Activated T-helper 17 cell treated with anti-CD3 and anti-CD28 coated beads, Interleukin-2, amount 50 U/mL, for 72 hours (primary cell): ENCODE results near the gene GRIA3. TPM values are rescaled to one million over a fixed set of nuclear protein-coding genes. Genes with fewer than 3 reads are reported as not detected.

Experiments used
- ATAC-seq: fragments of 150-1000 bp; cut with Tn5 transposase; replicated peaks from 2 replicates; pipeline ENCODE4 v1.10.0; 2021; ENCODE audit warnings: mild to moderate bottlenecking, moderate library complexity
- H3K27ac Mint-ChIP-seq: one replicate; pipeline ENCODE4 v1.8.0; 2022; ENCODE audit warnings: mixed read lengths
- H3K27me3 Mint-ChIP-seq: one replicate; pipeline ENCODE4 v1.8.0; 2022; ENCODE audit warnings: mixed read lengths
- H3K36me3 Mint-ChIP-seq: one replicate; pipeline ENCODE4 v1.8.0; 2022; ENCODE audit warnings: low read depth, mild to moderate bottlenecking, mixed read lengths
- H3K4me1 Mint-ChIP-seq: one replicate; pipeline ENCODE4 v1.8.0; 2022; ENCODE audit warnings: mixed read lengths
- H3K4me3 Mint-ChIP-seq: one replicate; pipeline ENCODE4 v1.8.0; 2022; ENCODE audit warnings: mild to moderate bottlenecking, mixed read lengths
- H3K9me3 Mint-ChIP-seq: one replicate; pipeline ENCODE4 v1.8.0; 2022; ENCODE audit warnings: mixed read lengths
- total RNA-seq, 2 donors: library from RNA; stranded (reverse); gene quantifications; one replicate each; pipeline ENCODE4 v1.2.3, GENCODE V29; 2022

Gene GRIA3
- total RNA-seq, 2 donors from 2014 or later = not detected

DNA sequence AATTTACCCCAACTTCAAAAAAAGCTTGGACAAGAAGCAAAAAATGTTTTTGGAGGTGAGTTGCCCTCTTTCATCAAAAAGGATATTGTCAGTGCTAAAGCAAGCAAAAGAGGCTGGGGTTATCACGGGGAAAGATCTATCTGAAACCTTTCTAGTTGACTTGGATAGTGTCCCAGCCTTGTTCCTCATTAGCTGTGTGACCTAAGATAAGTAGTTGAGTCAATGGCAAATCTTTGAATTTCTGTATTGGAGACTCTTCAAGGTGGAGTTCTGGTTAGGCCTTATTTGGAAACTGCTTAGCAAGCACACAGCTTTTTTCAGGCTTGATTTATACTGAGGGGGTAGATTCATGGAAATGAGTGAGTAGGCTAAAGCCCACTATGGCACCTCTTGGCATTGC is 271.6 kb downstream of the GRIA3 start:
- no peak for ATAC-seq
- H3K27me3 Mint-ChIP-seq = no peaks in the 10 kb centered on the region
- no peaks in the 10 kb centered on the region for H3K9me3 Mint-ChIP-seq
- H3K36me3 Mint-ChIP-seq = no peaks in the 10 kb centered on the region
- H3K27ac Mint-ChIP-seq = no peak overlapping the region
- H3K4me3 Mint-ChIP-seq = no peak overlapping the region
- H3K4me1 Mint-ChIP-seq = no peaks in the 10 kb centered on the region

DNA sequence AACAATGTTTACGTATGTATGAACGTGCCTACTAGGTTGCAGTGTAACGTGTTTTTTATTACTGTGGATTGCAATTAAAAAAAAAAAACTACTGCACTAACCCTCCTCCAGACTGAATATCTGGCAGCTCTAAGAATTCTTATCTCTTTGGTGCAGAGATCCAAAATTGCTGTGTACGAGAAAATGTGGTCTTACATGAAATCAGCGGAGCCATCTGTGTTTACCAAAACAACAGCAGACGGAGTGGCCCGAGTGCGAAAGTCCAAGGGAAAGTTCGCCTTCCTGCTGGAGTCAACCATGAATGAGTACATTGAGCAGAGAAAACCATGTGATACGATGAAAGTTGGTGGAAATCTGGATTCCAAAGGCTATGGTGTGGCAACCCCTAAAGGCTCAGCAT is 280.6 kb downstream of the GRIA3 start:
- Mint-ChIP-seq H3K4me1 (no peaks in the 10 kb centered on the region), H3K27ac (no peak overlapping the region)

DNA sequence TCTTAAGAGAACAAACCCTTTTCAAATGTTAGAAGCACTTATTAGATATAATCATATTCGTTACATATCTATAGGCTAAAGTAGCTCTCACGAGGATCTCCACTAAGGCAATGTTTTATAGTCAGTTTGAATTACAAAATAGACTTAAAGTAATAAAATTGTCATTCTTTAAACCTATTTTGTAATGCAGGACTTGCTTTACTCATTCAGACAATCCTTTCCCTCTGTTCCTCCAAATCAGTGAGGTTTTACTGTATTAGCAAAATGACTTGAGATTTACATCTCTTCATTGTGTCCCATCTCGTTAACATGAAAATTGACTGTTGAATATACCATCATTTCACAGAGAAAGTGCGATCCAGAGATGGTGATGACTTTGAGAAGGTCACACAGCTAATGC is 284.4 kb downstream of the GRIA3 start:
- H3K27me3 Mint-ChIP-seq = no peaks in the 10 kb centered on the region
- no peaks in the 10 kb centered on the region for H3K4me1 Mint-ChIP-seq
- no peak overlapping the region for H3K4me3 Mint-ChIP-seq
- H3K36me3 Mint-ChIP-seq = no peaks in the 10 kb centered on the region
- H3K9me3 Mint-ChIP-seq = no peaks in the 10 kb centered on the region
- H3K27ac Mint-ChIP-seq = no peak overlapping the region
- no peak for ATAC-seq

More for the DNA sequence above, 280.6 kb downstream of the GRIA3 start:
- no peaks in the 10 kb centered on the region for H3K27me3 Mint-ChIP-seq
- H3K4me3 Mint-ChIP-seq = no peak overlapping the region
- H3K9me3 Mint-ChIP-seq = no peaks in the 10 kb centered on the region
- ATAC-seq = no peak
- H3K36me3 Mint-ChIP-seq = no peaks in the 10 kb centered on the region

DNA sequence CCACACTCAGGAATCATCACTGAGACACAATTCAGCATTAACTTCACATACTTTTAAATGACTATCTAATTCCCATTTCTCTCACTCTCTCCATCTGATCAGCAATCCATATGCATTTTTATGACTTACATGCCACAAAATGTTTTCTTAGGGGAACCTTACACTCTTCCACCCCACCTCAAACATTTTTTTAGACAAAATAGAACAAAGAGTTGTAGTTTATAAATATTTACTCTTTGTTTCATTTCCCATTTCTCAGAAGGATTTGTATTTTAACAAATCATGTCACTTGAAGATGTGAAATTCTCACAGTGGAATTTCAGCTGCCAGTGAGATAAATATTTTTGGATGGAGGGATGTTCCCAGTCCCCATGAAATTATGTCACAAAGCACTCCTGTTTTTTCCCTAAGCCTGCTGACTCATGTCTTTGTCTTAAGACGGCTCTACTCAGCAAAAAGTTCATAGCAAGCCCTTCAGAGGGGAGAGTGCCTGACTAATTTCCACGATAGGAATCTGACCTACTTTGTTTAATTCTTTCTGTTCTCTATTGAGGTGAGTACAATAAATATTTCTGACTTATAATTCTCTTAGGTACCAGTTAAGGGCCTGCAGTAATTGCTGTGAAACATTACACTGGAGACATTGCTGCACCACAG is 291.1 kb downstream of the GRIA3 start:
- Mint-ChIP-seq H3K27me3 (no peaks in the 10 kb centered on the region), H3K27ac (no peak overlapping the region), H3K36me3 (no peaks in the 10 kb centered on the region), H3K4me3 (no peak overlapping the region), H3K4me1 (no peaks in the 10 kb centered on the region), H3K9me3 (no peaks in the 10 kb centered on the region)
- no peak for ATAC-seq

DNA sequence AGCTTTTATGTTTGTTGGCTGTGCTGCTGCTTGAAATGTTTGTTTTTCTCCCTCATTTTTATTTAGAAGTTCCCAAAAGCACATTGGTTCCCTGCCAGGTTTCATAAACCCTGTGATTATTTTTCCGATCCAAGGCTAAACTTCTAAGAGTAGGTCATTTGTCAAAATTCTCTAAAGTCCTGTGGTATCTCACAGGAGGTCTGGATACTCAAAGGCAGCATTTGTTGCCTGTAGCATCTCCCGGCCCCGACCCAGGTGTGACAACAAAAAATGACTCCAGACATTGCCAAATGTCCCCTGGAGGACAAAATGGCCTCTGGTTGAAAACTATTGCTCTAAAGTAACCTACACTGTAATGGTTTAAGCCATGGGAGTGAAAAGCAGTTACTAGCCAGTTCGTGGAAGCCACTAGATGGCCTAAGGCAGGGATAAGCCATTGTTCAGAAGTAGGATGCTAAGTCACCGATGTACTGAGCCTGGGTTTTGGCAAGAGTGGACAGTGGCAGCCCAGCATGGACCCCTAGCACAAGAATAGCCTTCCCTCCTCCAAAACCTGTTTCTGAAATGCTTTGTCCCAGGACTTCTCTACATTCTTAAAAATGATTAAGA is 292.6 kb downstream of the GRIA3 start:
- Mint-ChIP-seq H3K4me1 (no peaks in the 10 kb centered on the region), H3K27me3 (no peaks in the 10 kb centered on the region), H3K9me3 (no peaks in the 10 kb centered on the region), H3K36me3 (no peaks in the 10 kb centered on the region), H3K4me3 (no peak overlapping the region), H3K27ac (no peak overlapping the region)
- ATAC-seq = no peak

DNA sequence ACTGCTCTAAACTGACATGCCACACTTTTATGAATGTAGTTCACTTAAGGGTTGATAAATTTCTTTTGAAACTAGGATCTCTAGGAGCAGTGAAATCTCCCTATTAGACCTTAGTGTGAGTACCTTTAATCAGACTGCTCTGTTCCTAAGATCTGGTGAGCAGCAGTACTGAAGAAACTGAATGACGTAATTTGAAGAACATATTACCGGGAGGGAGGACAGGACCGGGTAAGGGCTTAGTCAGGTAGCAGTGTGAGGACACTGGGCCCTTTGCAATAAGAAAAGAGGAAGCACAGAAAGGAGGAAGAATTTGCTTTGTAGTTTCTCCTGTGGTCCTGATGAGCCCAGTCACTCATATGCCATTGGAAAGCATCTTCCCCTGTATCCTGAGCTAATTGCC is 293.6 kb downstream of the GRIA3 start:
- no peak for ATAC-seq
- Mint-ChIP-seq H3K4me1 (no peaks in the 10 kb centered on the region), H3K36me3 (no peaks in the 10 kb centered on the region), H3K9me3 (no peaks in the 10 kb centered on the region), H3K27ac (no peak overlapping the region), H3K4me3 (no peak overlapping the region), H3K27me3 (no peaks in the 10 kb centered on the region)

DNA sequence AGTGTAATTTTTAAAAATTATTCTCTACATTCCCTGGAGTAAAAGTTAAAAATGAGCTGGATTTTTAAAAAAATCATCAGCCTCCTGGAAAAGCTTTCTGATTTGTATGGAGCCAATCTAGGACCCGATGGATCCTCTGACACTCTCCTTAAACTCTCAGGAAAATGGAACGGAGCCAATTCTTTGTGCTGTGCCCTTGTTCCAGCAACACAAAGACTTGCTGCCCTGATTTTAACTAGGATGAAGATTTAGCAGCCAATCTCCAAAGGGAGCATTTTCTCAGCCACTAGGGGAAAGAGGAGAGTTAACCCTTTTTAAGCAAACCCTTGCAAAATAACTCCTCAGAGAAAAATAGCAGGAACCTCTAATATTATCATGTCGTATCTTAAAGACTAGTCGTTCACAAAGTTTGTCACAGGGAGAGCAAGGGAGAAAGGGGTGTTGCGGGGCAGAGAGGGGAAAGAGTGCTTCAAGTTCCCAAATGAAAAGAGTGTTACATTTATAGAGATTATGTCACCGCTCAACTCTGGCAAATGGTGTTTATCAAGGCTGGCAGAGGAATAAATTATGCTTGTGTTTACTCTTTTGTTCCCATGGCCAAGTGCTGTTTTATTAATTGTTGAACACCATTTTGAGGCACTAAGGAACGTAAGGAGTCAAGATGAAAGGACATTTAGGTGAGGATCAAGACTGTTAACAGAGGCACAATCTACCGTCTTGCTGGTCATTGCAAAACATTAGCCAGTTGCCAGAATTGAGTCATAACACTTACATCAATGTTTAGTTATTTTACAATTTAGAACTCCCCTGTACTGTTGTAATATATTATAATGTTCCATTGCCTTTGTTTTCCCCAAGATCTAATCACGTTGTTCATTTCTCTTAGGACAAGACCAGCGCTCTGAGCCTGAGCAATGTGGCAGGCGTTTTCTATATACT is 298.1 kb downstream of the GRIA3 start:
- Mint-ChIP-seq H3K27me3 (no peaks in the 10 kb centered on the region), H3K36me3 (no peaks in the 10 kb centered on the region), H3K4me1 (no peaks in the 10 kb centered on the region), H3K27ac (no peak overlapping the region), H3K4me3 (no peak overlapping the region), H3K9me3 (no peaks in the 10 kb centered on the region)
- ATAC-seq = no peak

DNA sequence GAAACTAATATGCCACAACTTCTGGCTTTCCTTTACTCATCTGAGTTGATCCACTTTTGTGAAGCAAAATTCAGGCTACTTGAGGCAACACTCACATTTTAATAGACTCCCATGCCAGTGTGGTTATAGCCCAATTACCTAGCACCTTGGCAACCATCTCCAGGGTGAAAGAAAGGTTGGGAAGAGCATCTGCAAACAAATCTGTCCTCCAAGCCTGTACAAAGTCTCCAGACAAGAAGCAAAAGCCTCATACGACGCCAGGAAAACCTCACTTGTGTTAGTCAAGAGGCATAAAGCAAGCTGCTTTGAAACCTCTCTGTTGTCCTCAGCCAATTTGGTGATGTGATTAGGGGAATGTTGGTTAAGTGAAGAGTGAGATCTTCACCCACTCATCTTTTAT is 302.2 kb downstream of the GRIA3 start:
- H3K9me3 Mint-ChIP-seq = no peaks in the 10 kb centered on the region
- no peak overlapping the region for H3K27ac Mint-ChIP-seq
- H3K36me3 Mint-ChIP-seq = no peaks in the 10 kb centered on the region
- no peak for ATAC-seq
- no peaks in the 10 kb centered on the region for H3K4me1 Mint-ChIP-seq
- peaks cover 7% of the 10 kb centered on the region for H3K27me3 Mint-ChIP-seq
- H3K4me3 Mint-ChIP-seq = no peak overlapping the region

DNA sequence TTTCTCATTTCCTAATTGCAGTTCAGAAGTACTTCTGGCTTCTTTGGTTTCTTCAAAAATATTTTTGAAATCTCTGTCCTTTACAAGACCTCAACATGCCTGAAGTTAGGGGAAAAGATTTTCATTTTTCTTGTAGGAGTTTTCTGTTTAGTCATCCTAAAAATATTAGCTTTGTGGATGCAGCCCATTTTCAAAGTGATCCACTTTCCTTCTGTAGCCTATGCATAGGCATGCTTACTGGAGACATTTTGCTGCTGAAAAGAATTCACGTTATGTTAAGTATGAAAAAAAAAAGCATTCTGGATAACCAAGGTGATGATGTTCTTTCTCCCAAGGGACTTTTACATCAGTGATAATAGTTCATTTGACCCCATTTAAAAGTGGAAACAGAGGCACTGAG is 303.2 kb downstream of the GRIA3 start:
- no peak for ATAC-seq
- Mint-ChIP-seq H3K36me3 (no peaks in the 10 kb centered on the region), H3K9me3 (no peaks in the 10 kb centered on the region), H3K27me3 (peaks cover 10% of the 10 kb centered on the region), H3K27ac (no peak overlapping the region), H3K4me3 (no peak overlapping the region), H3K4me1 (no peaks in the 10 kb centered on the region)

DNA sequence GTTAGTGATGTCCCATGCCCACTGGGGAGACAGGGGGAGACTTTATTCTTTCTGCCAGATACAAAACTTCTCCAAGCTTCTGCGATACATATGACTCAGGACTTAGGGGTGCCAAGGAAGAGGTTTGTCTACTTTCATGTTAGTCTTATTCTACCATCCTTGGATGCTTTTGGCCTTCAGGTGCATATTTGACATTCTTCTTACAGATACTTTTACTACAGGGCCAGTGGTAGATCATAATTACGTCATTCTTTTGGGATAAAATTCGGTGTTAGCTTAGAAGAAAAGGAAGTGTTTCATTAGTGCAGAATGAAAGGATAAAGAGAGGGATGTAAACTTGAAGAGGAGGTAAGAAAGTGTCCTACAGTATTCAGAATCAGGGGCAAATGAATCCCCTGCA is 303.6 kb downstream of the GRIA3 start:
- no peaks in the 10 kb centered on the region for H3K9me3 Mint-ChIP-seq
- H3K36me3 Mint-ChIP-seq = no peaks in the 10 kb centered on the region
- H3K4me3 Mint-ChIP-seq = no peak overlapping the region
- ATAC-seq = no peak
- H3K27me3 Mint-ChIP-seq = peaks cover 10% of the 10 kb centered on the region
- no peak overlapping the region for H3K27ac Mint-ChIP-seq
- H3K4me1 Mint-ChIP-seq = no peaks in the 10 kb centered on the region

DNA sequence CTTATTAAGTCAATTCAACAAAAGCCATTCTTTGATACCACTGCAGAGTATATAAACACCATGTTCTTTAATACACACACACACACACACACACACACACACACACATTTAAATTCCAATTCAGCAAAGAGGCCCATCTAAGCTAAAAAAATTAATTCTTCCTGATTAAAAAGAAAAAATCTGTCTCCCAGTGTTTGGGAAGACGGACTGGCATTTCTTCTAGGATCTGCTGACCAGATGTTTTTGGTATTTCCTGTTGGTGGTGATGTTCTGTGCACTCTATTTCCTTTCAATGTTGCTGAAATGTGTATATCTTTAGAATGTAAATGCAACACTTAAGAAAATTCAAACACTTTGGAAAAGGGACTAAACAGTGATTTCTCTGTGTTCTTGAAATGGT is 304.9 kb downstream of the GRIA3 start:
- ATAC-seq = no peak
- no peak overlapping the region for H3K27ac Mint-ChIP-seq
- H3K4me3 Mint-ChIP-seq = no peak overlapping the region
- H3K9me3 Mint-ChIP-seq = no peaks in the 10 kb centered on the region
- H3K36me3 Mint-ChIP-seq = no peaks in the 10 kb centered on the region
- peaks cover 10% of the 10 kb centered on the region for H3K27me3 Mint-ChIP-seq
- H3K4me1 Mint-ChIP-seq = no peaks in the 10 kb centered on the region

DNA sequence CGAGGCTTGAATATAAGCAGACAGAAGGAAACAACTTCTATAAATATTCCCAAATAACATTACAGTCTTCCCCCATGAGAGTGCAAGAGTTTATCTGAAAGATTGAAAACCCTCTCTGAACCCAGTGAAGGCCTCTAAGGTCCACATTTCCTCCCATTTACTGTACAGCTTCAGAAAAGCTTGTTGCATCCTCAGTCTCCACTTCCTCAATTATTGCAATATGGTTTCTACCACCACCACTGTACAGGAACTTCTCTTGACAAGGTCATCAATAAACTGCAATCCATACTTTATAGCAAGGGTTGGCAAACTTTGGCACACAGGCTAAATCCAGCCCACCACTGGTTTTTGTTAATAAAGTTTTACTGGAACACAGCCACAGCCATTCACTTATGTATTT is 309.8 kb downstream of the GRIA3 start:
- Mint-ChIP-seq H3K27me3 (peaks cover 10% of the 10 kb centered on the region), H3K4me1 (no peaks in the 10 kb centered on the region), H3K27ac (no peak overlapping the region), H3K36me3 (no peaks in the 10 kb centered on the region), H3K9me3 (no peaks in the 10 kb centered on the region), H3K4me3 (no peak overlapping the region)
- no peak for ATAC-seq

DNA sequence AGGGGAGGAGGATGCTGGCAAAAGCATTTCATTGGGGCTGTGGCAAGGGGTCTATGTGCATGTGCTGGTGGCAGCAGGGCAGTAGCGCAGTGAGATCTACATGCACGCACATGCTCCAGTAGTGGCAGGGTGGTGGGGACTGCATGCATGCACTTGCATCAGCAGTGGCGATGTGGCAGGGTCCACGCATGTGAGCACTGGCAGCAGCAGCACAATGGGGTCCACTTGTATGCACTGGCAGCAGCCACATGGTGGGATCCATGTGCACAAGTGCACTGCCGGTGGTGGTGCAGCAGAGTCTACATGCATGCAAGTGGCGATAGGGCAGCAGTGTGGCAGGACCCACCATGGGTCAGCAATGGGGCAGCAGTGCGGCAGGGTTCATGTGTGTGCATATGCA is 315.7 kb downstream of the GRIA3 start:
- Mint-ChIP-seq H3K27ac (no peak overlapping the region), H3K9me3 (no peaks in the 10 kb centered on the region), H3K36me3 (no peaks in the 10 kb centered on the region), H3K27me3 (peaks cover 2% of the 10 kb centered on the region), H3K4me1 (no peaks in the 10 kb centered on the region), H3K4me3 (no peak overlapping the region)
- ATAC-seq = no peak

DNA sequence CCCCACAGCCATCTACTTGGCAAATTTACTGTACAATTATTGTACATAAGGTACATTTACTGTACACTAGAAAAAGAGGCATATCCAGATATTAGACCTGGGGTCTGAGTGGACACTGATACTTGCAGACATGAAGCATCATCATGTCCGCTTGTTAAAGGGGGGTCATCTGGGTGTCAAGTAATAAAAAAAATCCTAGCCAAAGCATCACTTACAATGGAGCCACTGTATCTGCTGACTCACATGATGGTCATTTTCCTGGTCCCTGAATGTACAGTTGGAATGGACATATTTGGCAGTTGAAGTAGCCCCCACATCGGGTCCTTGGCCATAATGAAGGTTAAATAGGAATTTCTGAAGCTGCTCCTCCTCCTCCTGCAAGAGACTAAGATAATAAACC is 320.0 kb downstream of the GRIA3 start:
- Mint-ChIP-seq H3K27ac (no peak overlapping the region), H3K36me3 (no peaks in the 10 kb centered on the region), H3K27me3 (peaks cover 2% of the 10 kb centered on the region), H3K9me3 (no peaks in the 10 kb centered on the region), H3K4me1 (no peaks in the 10 kb centered on the region), H3K4me3 (no peak overlapping the region)
- no peak for ATAC-seq
